Islet precursor cell (in vitro differentiated cells): ENCODE measurements around the gene NDUFAF4.
"Not testable (repeated sequence)": the region's sequence is repeated elsewhere in the genome, so short reads cannot be mapped to it uniquely, and the experiment has no call there.

Experiments
- DNase-seq: peaks from one replicate; pipeline ENCODE4 v3.0.0-alpha.2; 2018

NDUFAF4 gene

GRCh38 chr6:96898241-96898851 is 655 bp upstream of the NDUFAF4 start:
- DNase-seq, result no peak

GRCh38 chr6:96889146-96889545 is 8.5 kb downstream of the NDUFAF4 start:
- DNase-seq, result no peak

GRCh38 chr6:96888745-96889144 is 8.9 kb downstream of the NDUFAF4 start:
- DNase-seq, result no peak

- DNase-seq, result no peak
Measured at GRCh38 chr6:96886519-96886918, 11.2 kb downstream of the NDUFAF4 start.

GRCh38 chr6:96885187-96885631 is 12.5 kb downstream of the NDUFAF4 start:
- not testable (repeated sequence) for DNase-seq

GRCh38 chr6:96878143-96878542 is 19.5 kb downstream of the NDUFAF4 start:
- no peak for DNase-seq

GRCh38 chr6:96876886-96877545 is 20.7 kb downstream of the NDUFAF4 start:
- no peak for DNase-seq

GRCh38 chr6:96872976-96873375 is 24.7 kb downstream of the NDUFAF4 start:
- no peak for DNase-seq

- DNase-seq, result no peak
Measured at GRCh38 chr6:96865055-96865405, 32.7 kb downstream of the NDUFAF4 start.

- no peak for DNase-seq
Measured at GRCh38 chr6:96864216-96865054, 33.3 kb downstream of the NDUFAF4 start.

- no peak for DNase-seq
Measured at GRCh38 chr6:96862560-96862959, 35.1 kb downstream of the NDUFAF4 start.

- no peak for DNase-seq
Measured at GRCh38 chr6:96861588-96861987, 36.1 kb downstream of the NDUFAF4 start.

GRCh38 chr6:96856856-96857255 is 40.8 kb downstream of the NDUFAF4 start:
- no peak for DNase-seq

GRCh38 chr6:96853083-96853482 is 44.6 kb downstream of the NDUFAF4 start:
- DNase-seq, result no peak

- DNase-seq, result no peak
Measured at GRCh38 chr6:96852605-96853004, 45.1 kb downstream of the NDUFAF4 start.

- no peak for DNase-seq
Measured at GRCh38 chr6:96851858-96852257, 45.8 kb downstream of the NDUFAF4 start.

- DNase-seq, result no peak
Measured at GRCh38 chr6:96849615-96850014, 48.1 kb downstream of the NDUFAF4 start.

GRCh38 chr6:96844530-96844929 is 53.2 kb downstream of the NDUFAF4 start:
- DNase-seq, result no peak

GRCh38 chr6:96841345-96841744 is 56.3 kb downstream of the NDUFAF4 start:
- DNase-seq, result no peak
